PC-3 (cell line): ENCODE data around the gene TNFRSF11A.

Experiments used
- CTCF ChIP-seq: fragments of 300-600 bp; sonication (generic); conservative IDR thresholded peaks from 2 replicates; pipeline ENCODE4 v1.5.1; 2017; ENCODE audit warnings: antibody characterized with exemption, low read depth, mild to moderate bottlenecking, low read length
- EZH2 ChIP-seq: fragments of 300-600 bp; sonication (generic); IDR thresholded peaks from one replicate; pipeline ENCODE4 v1.6.1; 2017; ENCODE audit warnings: antibody characterized with exemption, mild to moderate bottlenecking, low read length; ENCODE audit not compliant: unreplicated experiment
- EZH2phosphoT487 ChIP-seq: fragments of 300-600 bp; sonication (generic); IDR thresholded peaks from 2 replicates; pipeline ENCODE4 v1.6.1; 2018; ENCODE audit warnings: mild to moderate bottlenecking, antibody characterized with exemption, low read length, borderline replicate concordance

GRCh38 chr18:62346333-62347088 lies 21.4 kb downstream of the TNFRSF11A start:
- no peak for TF ChIP-seq CTCF
- no peak for TF ChIP-seq EZH2
- TF ChIP-seq EZH2phosphoT487, result no peak
